ENCODE results near the gene MRPL3.

- TF ChIP-seq GABPA (IDR thresholded peaks at IDR 0.05; ENCODE audit: low read depth) (no peak), POLR2AphosphoS5 (IDR thresholded peaks at IDR 0.05; ENCODE audit: low read depth) (no peak)
- TF ChIP-seq, protein P1, sequence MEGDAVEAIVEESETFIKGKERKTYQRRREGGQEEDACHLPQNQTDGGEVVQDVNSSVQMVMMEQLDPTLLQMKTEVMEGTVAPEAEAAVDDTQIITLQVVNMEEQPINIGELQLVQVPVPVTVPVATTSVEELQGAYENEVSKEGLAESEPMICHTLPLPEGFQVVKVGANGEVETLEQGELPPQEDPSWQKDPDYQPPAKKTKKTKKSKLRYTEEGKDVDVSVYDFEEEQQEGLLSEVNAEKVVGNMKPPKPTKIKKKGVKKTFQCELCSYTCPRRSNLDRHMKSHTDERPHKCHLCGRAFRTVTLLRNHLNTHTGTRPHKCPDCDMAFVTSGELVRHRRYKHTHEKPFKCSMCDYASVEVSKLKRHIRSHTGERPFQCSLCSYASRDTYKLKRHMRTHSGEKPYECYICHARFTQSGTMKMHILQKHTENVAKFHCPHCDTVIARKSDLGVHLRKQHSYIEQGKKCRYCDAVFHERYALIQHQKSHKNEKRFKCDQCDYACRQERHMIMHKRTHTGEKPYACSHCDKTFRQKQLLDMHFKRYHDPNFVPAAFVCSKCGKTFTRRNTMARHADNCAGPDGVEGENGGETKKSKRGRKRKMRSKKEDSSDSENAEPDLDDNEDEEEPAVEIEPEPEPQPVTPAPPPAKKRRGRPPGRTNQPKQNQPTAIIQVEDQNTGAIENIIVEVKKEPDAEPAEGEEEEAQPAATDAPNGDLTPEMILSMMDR (IDR thresholded peaks at IDR 0.05; ENCODE audit: insufficient read depth, low read length): no peak
Observed at GRCh38 chr3:131540821-131541220, 38.0 kb upstream of the MRPL3 start.
